T1000 (cell line): ENCODE measurements around the gene LPA.
"Not testable (repeated sequence)": the region's sequence is repeated elsewhere in the genome, so short reads cannot be mapped to it uniquely, and the experiment has no call there.

Experiments
- DNase-seq: peaks from one replicate; lab custom pipeline; 2025; ENCODE audit warnings: mixed read lengths; lab: John Stamatoyannopoulos, UW

Gene LPA, protein sequence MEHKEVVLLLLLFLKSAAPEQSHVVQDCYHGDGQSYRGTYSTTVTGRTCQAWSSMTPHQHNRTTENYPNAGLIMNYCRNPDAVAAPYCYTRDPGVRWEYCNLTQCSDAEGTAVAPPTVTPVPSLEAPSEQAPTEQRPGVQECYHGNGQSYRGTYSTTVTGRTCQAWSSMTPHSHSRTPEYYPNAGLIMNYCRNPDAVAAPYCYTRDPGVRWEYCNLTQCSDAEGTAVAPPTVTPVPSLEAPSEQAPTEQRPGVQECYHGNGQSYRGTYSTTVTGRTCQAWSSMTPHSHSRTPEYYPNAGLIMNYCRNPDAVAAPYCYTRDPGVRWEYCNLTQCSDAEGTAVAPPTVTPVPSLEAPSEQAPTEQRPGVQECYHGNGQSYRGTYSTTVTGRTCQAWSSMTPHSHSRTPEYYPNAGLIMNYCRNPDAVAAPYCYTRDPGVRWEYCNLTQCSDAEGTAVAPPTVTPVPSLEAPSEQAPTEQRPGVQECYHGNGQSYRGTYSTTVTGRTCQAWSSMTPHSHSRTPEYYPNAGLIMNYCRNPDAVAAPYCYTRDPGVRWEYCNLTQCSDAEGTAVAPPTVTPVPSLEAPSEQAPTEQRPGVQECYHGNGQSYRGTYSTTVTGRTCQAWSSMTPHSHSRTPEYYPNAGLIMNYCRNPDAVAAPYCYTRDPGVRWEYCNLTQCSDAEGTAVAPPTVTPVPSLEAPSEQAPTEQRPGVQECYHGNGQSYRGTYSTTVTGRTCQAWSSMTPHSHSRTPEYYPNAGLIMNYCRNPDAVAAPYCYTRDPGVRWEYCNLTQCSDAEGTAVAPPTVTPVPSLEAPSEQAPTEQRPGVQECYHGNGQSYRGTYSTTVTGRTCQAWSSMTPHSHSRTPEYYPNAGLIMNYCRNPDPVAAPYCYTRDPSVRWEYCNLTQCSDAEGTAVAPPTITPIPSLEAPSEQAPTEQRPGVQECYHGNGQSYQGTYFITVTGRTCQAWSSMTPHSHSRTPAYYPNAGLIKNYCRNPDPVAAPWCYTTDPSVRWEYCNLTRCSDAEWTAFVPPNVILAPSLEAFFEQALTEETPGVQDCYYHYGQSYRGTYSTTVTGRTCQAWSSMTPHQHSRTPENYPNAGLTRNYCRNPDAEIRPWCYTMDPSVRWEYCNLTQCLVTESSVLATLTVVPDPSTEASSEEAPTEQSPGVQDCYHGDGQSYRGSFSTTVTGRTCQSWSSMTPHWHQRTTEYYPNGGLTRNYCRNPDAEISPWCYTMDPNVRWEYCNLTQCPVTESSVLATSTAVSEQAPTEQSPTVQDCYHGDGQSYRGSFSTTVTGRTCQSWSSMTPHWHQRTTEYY (N-terminal part only)

DNA sequence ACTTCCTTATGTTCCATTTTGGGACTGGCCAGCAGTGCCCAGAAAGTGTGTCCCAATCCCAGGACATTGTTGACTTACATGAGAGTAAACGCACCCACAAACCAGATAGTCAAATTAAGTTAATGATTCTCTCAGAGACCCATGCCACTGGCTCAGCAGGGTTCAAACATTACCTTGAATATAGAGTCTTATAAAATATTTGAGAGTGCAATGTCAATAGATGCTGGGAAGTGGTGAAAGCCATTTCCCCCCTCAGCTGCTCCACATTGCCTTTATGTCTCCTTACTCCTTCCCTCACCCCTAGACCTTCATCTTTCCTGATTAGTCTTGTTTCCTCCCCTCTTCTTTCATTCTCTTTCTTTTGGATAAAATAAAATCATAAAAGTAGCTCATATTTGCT lies at the start of gene LPA:
TSS of gene LPA (minus strand) at position 78 of the 400 bp plus-strand sequence. CDS start at position 17, 61 bp downstream.
- not testable (repeated sequence) for DNase-seq

DNA sequence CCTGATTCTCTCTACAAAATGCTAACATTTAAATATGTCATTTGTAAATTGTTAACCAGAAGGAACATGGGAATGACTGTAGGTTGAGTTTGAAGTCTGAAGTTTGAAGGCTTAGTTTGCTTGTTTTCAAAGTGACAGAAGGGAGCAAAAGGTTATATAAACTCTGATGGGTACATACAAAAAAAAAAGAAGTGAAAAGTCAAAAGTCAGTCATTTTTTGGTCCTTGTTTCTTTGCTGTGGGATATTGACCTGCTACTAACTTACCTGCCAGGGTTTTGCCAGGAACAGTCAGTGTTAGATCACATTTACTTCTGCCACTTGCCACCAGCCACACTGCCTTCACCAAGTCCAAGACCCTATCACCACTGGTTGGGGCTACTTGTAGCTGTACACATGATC lies 44.9 kb upstream of the LPA start:
- DNase-seq: not testable (repeated sequence)

DNA sequence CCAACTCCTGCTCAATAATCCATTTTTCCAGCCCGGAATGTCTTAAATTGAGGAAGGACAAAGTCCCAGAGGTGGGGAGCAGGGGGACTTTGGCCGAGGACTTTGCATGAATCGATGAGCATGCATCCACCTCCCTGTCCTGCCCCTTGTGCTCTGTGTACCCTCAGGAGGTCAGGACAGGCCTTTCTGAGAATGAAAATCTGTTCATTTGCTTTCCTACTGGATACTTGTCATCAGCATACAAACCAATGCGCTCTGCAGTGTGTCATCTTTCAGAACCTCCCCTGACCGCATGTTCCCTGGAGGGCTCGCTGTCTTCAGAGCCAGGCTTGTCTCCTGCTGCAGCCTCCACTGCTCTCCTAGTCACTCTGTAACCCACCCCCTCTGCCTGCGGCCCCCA lies 40.6 kb upstream of the LPA start:
- not testable (repeated sequence) for DNase-seq

DNA sequence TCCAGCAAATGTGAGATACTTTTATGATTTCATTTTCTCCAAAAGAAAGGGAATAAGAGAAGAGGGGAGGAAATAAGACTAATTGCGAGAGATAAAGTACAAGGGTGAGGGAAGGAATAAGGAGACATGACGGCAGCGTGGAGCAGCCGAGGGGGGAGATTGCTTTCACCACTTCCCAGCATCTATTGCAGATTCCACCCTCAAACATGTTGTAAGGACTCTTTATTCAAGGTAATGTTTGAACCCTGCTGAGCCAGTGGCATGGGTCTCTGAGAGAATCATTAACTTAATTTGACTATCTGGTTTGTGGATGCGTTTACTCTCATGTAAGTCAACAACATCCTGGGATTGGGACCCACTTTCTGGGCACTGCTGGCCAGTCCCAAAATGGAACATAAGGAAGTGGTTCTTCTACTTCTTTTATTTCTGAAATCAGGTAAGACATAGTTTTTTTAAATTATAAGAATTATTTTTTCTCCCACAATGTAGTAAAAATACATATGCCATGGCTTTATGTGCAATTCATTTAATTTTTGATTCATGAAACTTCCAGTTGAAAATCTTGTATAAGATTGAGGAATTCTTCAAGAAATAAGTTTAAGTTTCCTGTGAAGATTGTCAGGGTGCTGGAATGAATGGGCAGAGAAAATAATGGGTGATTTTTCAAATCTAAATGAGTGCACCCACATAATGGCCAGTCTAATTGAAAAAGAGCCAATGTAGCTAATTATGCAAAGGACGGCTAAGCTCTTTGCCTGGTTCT lies 38.0 kb upstream of the LPA start, which contains the start of gene PLG:
TSS of gene PLG (plus strand) at position 327 of the 763 bp plus-strand sequence. CDS start at position 388, 61 bp downstream.
- DNase-seq: not testable (repeated sequence)

DNA sequence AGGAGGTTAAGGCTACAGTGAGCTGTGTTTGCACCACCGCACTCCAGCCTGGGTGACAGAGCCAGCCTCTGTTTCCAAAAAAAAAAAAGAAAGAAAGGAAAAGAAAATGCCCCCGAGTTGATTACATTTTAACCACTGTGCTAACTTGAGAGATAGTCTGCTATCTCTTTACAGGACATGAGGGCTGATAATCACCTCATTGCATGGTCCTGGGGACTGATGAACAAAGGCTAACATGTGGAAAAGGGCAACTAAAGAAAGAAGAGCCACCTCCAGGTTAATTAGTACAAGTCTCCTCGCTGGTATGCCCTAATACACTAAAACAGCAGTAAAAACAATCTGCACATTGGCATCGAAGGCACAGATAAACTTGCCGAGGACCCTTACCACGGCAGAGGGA lies 33.8 kb upstream of the LPA start:
- no peak for DNase-seq

DNA sequence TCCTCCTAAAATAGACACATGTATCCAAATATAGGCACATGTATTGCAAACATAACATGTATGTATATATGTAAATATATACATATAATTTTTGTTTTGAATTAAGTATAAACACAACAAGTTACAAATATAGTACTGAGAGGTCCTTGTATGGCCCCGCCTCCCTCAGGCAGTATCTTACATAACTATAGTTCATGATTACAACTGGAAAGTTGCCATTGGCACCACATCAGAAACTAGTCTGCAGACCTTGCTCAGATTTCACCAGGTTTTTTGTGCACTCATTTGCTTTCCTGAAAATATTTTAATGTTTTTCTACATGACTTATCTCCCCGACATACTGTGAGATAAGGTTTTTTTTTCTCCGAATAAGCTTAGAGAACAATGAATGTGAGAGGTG lies 32.8 kb upstream of the LPA start:
- DNase-seq: not testable (repeated sequence)

DNA sequence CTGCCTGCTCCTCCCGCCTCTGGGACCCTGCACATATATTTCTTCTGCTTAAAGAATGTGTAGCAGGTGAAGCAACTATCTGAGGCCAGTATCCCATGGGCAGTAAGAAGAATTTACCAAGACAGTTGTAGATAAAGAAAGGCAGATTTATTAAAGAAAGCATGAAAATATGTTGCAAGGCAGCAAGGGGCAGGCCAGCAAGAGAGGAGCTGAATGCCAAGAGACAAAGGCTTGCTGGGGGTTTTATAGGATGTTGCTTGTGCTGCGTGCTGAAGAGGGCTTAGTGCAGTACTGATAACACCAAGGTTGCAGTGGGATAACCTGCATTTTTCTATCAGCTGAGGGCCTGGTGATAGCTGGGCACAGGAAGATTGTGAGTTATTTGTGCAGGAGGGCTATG lies 31.5 kb upstream of the LPA start:
- DNase-seq: not testable (repeated sequence)

DNA sequence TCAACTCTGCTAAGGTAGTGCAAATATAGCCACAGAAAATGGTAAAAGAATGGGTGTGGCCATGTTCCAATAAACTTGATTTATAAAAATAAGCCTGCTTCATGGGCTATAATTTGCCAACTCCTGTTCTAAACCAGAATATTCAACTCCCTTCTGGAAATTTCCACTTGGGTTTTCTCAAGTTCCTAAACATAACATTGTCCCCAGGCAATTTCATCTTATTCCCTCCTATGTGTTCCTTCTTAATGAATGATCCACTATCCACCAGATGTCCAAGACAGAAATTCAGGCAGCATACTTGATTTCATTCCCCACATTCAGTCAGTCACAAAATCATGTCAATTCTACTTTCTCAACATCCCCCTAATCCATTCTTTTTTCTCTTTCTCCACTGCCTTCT lies 30.9 kb upstream of the LPA start:
- not testable (repeated sequence) for DNase-seq

DNA sequence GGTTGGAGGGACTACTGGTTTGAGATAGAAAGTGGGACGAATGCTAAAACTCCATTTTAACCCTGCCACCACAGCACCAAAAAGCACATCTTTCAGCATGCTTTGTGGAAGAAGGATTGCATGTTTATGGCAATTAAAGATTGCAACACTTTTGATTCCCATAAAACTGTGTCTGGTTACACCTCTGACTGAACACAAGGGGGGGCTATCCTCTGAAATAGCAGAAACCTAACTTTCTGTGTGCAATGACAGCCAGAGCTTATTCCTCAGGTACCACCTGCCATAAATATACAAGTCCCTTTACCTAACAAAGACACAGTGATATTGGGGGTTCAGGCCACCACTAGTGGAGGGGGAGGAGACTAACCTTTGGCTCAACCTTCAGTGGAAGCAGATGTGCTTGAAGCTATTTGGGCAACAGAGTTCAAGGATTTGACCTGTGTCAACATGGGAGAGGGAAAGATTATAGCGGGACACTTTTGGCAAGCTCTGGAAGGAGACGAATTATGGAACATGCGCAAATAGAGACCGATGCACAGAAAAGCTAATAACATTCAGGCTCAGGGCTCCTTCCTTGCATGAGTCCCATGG lies 28.4 kb upstream of the LPA start:
- no peak for DNase-seq

DNA sequence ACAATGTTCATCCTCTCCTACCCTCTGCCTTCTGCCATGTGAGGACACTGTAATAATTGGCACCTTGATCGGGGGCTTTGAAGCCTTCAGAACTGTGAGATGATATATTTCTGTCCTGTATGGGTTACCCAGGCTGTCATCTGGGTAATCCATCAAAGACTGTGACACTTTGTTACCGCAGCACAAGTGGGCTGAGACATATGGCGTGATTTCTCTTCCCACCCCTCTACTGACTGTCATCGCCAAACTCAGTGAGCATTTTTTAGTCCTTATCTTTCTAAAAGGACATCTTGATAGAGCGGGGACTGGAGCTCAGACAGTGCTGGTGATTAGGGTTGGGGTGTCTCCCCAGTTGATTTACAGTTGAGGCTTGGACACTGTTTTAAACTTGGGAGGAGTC lies 27.5 kb upstream of the LPA start:
- DNase-seq: no peak

DNA sequence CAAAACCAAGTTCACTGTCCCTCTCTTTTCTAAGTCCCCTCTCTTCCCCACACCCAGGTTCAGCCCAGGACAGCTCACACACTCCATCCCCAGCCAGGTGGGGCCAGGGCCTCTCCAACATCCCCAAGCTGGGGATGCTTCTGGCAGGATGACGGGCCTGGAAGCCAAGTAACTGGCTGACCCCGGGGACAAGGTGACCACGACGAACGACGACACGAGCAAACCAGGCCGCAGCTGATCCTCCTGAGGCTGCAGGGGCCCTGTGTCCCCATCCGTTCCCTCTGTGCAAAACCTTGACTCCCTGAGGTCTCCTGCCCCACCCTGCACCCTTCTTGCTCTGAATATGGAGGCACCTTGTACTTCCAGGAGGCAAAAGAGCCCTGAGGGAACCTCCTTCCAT lies 26.4 kb upstream of the LPA start:
- no peak for DNase-seq

DNA sequence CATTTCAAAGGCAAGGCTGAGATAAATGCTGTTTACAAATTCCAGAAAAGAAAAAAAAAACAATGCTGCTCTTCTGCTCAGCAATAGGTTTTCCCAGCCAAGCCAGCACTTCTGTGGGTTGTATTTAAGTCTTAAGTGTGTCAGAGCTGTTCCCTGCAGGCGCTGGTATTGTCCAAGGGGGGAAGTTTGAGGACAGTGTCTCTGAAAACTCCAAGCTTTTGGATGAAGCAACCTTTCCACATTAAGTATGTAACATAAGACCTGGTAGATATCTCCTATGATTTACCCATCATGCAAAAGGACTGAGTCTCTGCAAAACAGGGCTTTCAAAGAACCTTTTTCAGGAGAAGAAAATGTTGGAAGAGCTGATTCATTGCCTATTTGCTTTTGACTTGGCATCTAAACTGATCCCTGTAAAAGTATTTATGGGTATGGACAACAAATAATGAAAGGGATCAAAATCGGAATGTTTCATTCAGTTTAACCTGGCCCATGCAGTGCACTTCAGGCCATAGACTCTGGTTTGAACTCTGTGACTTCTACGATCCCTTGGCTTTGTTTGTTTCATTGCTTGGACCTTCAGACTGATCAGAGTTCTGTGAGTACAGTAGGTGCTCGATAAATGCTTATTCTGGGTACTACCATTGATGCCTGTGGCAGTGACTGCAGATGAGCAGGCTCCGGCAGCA lies 21.8 kb upstream of the LPA start:
- DNase-seq: no peak

DNA sequence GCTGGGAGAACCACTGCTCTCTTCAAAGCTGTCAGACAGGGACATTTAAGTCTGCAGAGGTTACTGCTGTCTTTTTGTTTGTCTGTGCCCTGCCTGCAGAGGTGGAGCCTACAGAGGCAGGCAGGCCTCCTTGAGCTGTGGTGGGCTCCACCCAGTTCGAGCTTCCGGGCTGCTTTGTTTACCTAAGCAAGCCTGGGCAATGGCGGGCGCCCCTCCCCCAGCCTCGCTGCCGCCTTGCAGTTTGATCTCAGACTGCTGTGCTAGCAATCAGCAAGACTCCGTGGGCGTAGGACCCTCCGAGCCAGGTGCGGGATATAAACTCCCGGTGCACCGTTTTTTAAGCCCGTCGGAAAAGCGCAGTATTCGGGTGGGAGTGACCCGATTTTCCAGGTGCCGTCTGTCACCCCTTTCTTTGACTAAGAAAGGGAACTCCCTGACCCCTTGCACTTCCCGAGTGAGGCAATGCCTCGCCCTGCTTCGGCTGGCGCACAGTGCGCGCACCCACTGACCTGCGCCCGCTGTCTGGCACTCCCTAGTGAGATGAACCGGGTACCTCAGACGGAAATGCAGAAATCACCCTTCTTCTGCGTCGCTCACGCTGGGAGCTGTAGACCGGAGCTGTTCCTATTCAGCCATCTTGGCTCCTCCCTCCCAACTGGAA lies 21.2 kb upstream of the LPA start:
- not testable (repeated sequence) for DNase-seq

DNA sequence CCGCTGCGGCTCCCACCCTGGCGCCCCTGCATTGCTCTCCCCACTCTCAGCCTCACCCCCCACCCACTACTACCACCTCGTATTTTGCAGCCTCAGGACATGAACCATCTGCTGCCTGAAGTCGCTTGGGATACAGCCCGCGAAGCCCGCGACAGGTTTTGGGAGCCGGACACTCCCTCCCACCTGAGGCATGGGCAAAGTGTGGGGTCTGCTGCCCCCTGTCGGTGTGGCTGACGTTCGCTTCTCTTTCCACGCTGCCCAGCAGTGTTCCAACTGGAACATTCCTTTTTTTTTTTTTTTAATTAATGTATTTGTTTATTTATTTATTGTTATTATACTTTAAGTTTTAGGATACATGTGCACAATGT lies 15.3 kb upstream of the LPA start:
- DNase-seq: no peak

DNA sequence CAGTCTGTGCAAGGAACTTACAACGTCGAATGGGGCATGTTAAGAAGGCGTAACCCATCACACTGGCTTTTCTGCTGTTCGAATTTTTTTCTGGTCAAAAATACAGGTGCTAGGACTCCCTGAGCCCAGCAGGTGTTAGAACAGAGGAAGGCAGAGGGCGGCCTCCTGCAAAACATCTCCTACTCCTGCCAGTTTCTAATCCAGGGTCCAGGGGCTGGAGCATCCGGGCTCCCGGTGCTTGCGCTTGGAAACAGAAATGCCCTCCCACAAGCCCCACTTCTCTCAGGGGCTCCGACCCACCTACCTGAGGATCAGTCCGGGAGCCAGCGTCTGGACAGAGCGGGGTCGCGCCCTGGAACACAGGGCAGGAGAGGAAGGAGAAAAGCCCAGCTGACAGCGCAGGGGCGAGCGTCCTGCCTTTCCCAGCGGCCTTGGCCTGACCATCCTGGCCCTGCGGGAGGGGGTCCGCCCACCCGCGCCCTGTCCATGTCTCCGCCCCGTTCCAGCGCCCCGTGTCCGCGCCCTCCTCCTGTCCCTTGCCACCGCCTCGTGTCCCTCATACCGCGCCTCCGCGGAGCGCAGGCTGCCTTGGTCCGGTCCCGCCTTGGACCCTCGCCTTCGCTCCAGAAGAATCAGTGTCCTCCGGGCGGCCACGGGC lies 14.8 kb upstream of the LPA start:
- DNase-seq: no peak

DNA sequence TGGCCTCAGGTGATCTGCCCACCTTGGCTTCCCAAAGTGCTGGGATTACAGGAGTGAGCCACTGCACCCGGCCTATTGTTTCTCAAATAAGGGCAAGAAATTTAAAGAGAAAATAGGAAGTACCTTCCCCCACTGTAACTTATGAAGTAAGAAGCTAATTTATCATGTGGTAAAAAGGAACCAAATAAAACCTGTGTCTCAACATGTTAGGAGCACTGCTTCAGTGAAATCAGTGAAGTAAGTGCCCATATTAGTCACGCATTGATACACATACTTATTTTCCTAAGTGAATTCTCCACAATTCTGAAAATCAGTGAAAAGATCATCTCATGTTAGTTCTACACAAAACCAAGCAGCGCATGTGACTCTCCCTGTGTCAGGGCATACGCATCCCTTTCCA lies 14.2 kb upstream of the LPA start:
- no peak for DNase-seq

DNA sequence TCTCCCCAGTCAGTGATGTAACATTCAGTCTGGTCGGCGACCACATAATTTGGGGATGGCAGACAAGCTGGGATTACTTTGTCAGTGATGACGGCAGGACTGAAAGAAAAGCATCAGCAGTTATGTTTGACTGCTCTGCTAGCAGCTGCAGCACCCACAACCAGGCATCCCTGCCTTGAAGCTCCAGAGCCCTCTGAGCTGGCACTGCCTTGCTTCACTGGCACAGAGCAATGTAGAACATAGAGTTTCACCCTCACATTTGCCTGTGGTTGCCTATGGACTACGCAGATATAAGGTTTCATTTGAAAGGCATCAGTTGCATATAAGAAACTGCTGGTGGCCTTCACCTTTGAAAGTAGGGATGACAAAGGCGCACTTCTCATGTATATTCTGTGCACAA lies 12.3 kb upstream of the LPA start:
- not testable (repeated sequence) for DNase-seq

DNA sequence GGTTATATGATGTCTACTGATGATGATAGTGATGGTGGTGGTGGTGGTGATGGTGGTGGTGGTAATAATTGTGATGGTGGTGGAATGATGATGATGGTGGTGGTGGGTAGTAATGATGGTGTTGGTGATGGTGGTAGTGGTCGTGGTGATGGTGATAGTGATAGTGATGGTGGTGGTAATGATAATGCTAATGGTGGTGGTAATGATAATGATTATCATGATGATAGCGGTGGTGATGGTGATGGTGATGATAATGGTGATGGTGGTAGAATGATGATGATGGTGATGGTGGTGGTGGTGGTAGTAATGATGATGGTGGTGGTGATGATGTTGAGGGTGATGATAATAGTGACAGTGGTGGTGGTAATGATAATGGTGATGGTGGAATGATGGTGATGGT lies 4.5 kb upstream of the LPA start:
- no peak for DNase-seq
